GM23338 (cell line): ENCODE data around the gene GRIP2. TPM values are rescaled to one million over a fixed set of nuclear protein-coding genes. Genes with fewer than 3 reads are reported as not detected.

Source experiments
- ATAC-seq: fragments of 200-7000 bp; cut with Tn5 transposase; 3 replicates; pipeline ENCODE4 v1.9.1; 2020
- DNase-seq: peaks from one replicate; pipeline ENCODE4 v3.0.0-alpha.2; 2015; ENCODE audit warnings: low spot score
- H2AFZ ChIP-seq: fragments of 200-600 bp; sonication (generic); 2 replicates; pipeline ENCODE4 v1.8.0; 2016; ENCODE audit warnings: antibody characterized with exemption, mild to moderate bottlenecking, moderate library complexity
- H3F3A ChIP-seq: fragments of 200-600 bp; sonication (generic); replicated peaks from 2 replicates; pipeline ENCODE4 v1.8.0; 2017; ENCODE audit warnings: antibody characterized with exemption, mixed run types, low read depth
- H3K27ac ChIP-seq: fragments of 200-600 bp; sonication (generic); 2 replicates; pipeline ENCODE4 v1.6.1; 2016; ENCODE audit warnings: low read depth
- H3K27me3 ChIP-seq: fragments of 200-600 bp; sonication (generic); 2 replicates; pipeline ENCODE4 v1.8.0; 2016; ENCODE audit warnings: mild to moderate bottlenecking, mixed run types, moderate library complexity; ENCODE audit not compliant: insufficient read depth
- H3K36me3 ChIP-seq: fragments of 200-600 bp; sonication (generic); 2 replicates; pipeline ENCODE4 v1.8.0; 2016; ENCODE audit warnings: mild to moderate bottlenecking; ENCODE audit not compliant: insufficient read depth
- H3K4me1 ChIP-seq: fragments of 200-600 bp; sonication (generic); 2 replicates; pipeline ENCODE4 v1.8.0; 2016; ENCODE audit warnings: mild to moderate bottlenecking, moderate library complexity; ENCODE audit not compliant: insufficient read depth
- H3K4me2 ChIP-seq: fragments of 200-600 bp; sonication (generic); 2 replicates; pipeline ENCODE4 v1.7.1; 2017; ENCODE audit warnings: mixed run types
- H3K4me3 ChIP-seq: fragments of 200-600 bp; sonication (generic); 2 replicates; pipeline ENCODE4 v1.6.1; 2016; ENCODE audit warnings: mixed run types
- H3K79me2 ChIP-seq: fragments of 200-600 bp; sonication (generic); replicated peaks from 2 replicates; pipeline ENCODE4 v1.8.0; 2017; ENCODE audit warnings: mild to moderate bottlenecking; ENCODE audit not compliant: insufficient read depth
- H3K9me2 ChIP-seq: fragments of 200-600 bp; sonication (generic); 2 replicates; pipeline ENCODE4 v1.8.0; 2017; ENCODE audit not compliant: insufficient read depth
- H4K20me1 ChIP-seq: fragments of 200-600 bp; sonication (generic); replicated peaks from 2 replicates; pipeline ENCODE4 v1.8.0; 2017; ENCODE audit warnings: mild to moderate bottlenecking; ENCODE audit not compliant: insufficient read depth
- H3K27ac Mint-ChIP-seq: 2 replicates; pipeline ENCODE4 v1.8.0; 2020; ENCODE audit warnings: inconsistent platforms, mild to moderate bottlenecking, moderate library complexity, mixed read lengths
- H3K27me3 Mint-ChIP-seq: 3 replicates; pipeline ENCODE4 v1.8.0; 2022; ENCODE audit warnings: low read depth, mild to moderate bottlenecking, moderate library complexity, mixed read lengths, inconsistent platforms; ENCODE audit not compliant: insufficient read depth, poor library complexity
- H3K36me3 Mint-ChIP-seq: 3 replicates; pipeline ENCODE4 v1.8.0; 2021; ENCODE audit warnings: low read depth, mild to moderate bottlenecking, inconsistent platforms, moderate library complexity, mixed read lengths
- H3K4me1 Mint-ChIP-seq: 3 replicates; pipeline ENCODE4 v1.8.0; 2020; ENCODE audit warnings: mild to moderate bottlenecking, inconsistent platforms, mixed read lengths
- H3K4me3 Mint-ChIP-seq: 3 replicates; pipeline ENCODE4 v1.8.0; 2021; ENCODE audit warnings: moderate library complexity, mild to moderate bottlenecking, inconsistent platforms, mixed read lengths
- H3K9me3 Mint-ChIP-seq: 3 replicates; pipeline ENCODE4 v1.8.0; 2020; ENCODE audit warnings: moderate library complexity, mild to moderate bottlenecking, inconsistent platforms, mixed read lengths
- CREB1 ChIP-seq: fragments of 250-450 bp; sonication (Bioruptor Pico); IDR thresholded peaks from 2 replicates; pipeline ENCODE4 v1.5.0; 2020; ENCODE audit warnings: low read depth, mild to moderate bottlenecking, moderate library complexity
- EZH2 ChIP-seq: fragments of 200-600 bp; sonication (generic); IDR thresholded peaks from one replicate; pipeline ENCODE4 v1.8.0; 2017; ENCODE audit warnings: antibody characterized with exemption, mild to moderate bottlenecking, low read depth; ENCODE audit not compliant: unreplicated experiment
- EZH2phosphoT487 ChIP-seq: fragments of 200-600 bp; sonication (generic); IDR thresholded peaks from one replicate; pipeline ENCODE4 v1.8.1; 2018; ENCODE audit warnings: antibody characterized with exemption; ENCODE audit not compliant: unreplicated experiment
- JUNB ChIP-seq: IDR thresholded peaks from one replicate; pipeline ENCODE4 v1.6.1; 2016; ENCODE audit warnings: antibody characterized with exemption; ENCODE audit not compliant: unreplicated experiment
- NANOG ChIP-seq: IDR thresholded peaks from 2 replicates; pipeline ENCODE4 v1.6.1; 2016; ENCODE audit warnings: antibody characterized with exemption, borderline replicate concordance
- POLR2AphosphoS5 ChIP-seq: IDR thresholded peaks from 2 replicates; pipeline ENCODE4 v1.6.1; 2016; ENCODE audit warnings: antibody characterized with exemption, low read depth
- STAT1 ChIP-seq: IDR thresholded peaks from one replicate; pipeline ENCODE4 v1.6.1; 2016; ENCODE audit warnings: antibody characterized with exemption; ENCODE audit not compliant: unreplicated experiment
- ZNF114 ChIP-seq: fragments of 250-450 bp; sonication (Bioruptor Pico); IDR thresholded peaks from 2 replicates; pipeline ENCODE4 v1.5.0; 2020; ENCODE audit warnings: mild to moderate bottlenecking, moderate library complexity
- ZNF331 ChIP-seq: fragments of 250-450 bp; sonication (Bioruptor Pico); IDR thresholded peaks from 2 replicates; pipeline ENCODE4 v1.5.0; 2020; ENCODE audit warnings: low read depth, mild to moderate bottlenecking, moderate library complexity
- polyA plus RNA-seq: library from polyadenylated mRNA; unstranded; fragments of >200 nt; fragmentation: Nextera tagmentation; extraction: Ambion mirVana; gene quantifications from 2 replicates; pipeline ENCODE4 v1.2.1, GENCODE V29; 2016
- total RNA-seq: library from RNA; depleted of rRNA; stranded (reverse); fragments of >200 nt; shearing (Covaris generic); gene quantifications from 2 replicates; pipeline ENCODE4 v1.2.3, GENCODE V29; 2014
- TF ChIP-seq, protein P1 (sequence below), 2 experiments: fragments of 200-600 bp in 1 of 2; sonication (generic) in 1 of 2; conservative IDR thresholded peaks; 2 replicates each; pipeline versions ENCODE4 v1.5.1 to v1.6.1; 2016 to 2017; ENCODE audit warnings: antibody characterized with exemption in 2 of 2, low read depth in 2 of 2, mild to moderate bottlenecking in 2 of 2, moderate library complexity in 1 of 2
- TF ChIP-seq, protein P2 (sequence below): fragments of 250-450 bp; sonication (Bioruptor Pico); IDR thresholded peaks from 2 replicates; pipeline ENCODE4 v1.5.0; 2020; ENCODE audit warnings: mild to moderate bottlenecking, moderate library complexity
- TF ChIP-seq, protein P3 (sequence below): IDR thresholded peaks from one replicate; pipeline ENCODE4 v1.6.1; 2018; ENCODE audit warnings: antibody characterized with exemption; ENCODE audit not compliant: unreplicated experiment
- TF ChIP-seq, protein P4 (sequence below): IDR thresholded peaks from 2 replicates; pipeline ENCODE4 v1.6.1; 2016; ENCODE audit warnings: antibody characterized with exemption

GRIP2 gene
- total and polyA plus RNA-seq, 2 experiments from 2014 or later: 3.6 to 5.8 TPM

DNA sequence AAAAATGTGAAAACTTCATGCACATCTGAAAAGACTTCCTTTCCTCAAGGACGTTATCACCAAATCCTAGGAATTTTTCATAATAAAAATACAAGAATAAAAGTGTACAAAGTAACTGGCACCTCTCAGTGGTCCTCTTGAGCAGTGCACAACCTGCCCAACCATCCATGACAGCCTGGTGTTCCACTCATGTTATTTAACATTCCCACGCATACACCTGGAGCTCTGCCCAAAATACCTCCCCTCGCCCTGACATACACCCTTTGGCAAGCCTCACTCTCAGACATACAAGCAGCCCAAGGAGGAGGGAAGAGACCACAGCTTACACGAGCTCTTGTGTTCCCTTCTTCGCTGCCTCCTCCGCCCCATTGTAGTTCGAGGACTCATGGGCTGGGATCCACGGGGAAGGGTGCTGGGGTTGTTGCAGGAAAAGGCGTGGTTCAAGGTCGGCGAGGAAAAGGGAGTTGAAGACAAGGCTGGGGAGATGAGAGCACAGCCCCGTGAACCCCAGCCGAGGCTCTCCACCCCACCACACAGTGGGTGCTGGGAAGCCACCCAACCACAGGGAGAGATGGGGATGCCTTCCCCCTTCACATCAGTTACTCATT, 23.3 kb downstream of the GRIP2 start:
- DNase-seq (no peak), ATAC-seq (no peak)
- no peaks in the 10 kb centered on the region for H3K9me2 ChIP-seq
- no peaks in the 10 kb centered on the region for H3K9me3 Mint-ChIP-seq
- H3K79me2 ChIP-seq: no peaks in the 10 kb centered on the region
- no peaks in the 10 kb centered on the region for H3F3A ChIP-seq
- peaks cover 7% of the 10 kb centered on the region for H3K27me3 Mint-ChIP-seq
- H3K4me1 ChIP-seq: no peaks in the 10 kb centered on the region
- H3K36me3 Mint-ChIP-seq: no peaks in the 10 kb centered on the region
- H4K20me1 ChIP-seq: no peaks in the 10 kb centered on the region
- H3K4me1 Mint-ChIP-seq: peaks cover 8% of the 10 kb centered on the region
- no peak overlapping the region for H3K27ac ChIP-seq
- H3K27ac Mint-ChIP-seq: no peak overlapping the region; the same call in 1 of the 2 replicates
- TF ChIP-seq EZH2 (no peak), EZH2phosphoT487 (no peak), STAT1 (no peak), ZNF114 (CRISPR knock-in tag) (no peak), NANOG (no peak), ZNF331 (CRISPR knock-in tag) (no peak), CREB1 (CRISPR knock-in tag) (no peak), JUNB (no peak), POLR2AphosphoS5 (no peak)
- TF ChIP-seq, protein P1, sequence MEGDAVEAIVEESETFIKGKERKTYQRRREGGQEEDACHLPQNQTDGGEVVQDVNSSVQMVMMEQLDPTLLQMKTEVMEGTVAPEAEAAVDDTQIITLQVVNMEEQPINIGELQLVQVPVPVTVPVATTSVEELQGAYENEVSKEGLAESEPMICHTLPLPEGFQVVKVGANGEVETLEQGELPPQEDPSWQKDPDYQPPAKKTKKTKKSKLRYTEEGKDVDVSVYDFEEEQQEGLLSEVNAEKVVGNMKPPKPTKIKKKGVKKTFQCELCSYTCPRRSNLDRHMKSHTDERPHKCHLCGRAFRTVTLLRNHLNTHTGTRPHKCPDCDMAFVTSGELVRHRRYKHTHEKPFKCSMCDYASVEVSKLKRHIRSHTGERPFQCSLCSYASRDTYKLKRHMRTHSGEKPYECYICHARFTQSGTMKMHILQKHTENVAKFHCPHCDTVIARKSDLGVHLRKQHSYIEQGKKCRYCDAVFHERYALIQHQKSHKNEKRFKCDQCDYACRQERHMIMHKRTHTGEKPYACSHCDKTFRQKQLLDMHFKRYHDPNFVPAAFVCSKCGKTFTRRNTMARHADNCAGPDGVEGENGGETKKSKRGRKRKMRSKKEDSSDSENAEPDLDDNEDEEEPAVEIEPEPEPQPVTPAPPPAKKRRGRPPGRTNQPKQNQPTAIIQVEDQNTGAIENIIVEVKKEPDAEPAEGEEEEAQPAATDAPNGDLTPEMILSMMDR (conservative IDR thresholded peaks at IDR 0.05; ENCODE audit: low read depth in 2 of 2): no peak
- TF ChIP-seq, protein P2, sequence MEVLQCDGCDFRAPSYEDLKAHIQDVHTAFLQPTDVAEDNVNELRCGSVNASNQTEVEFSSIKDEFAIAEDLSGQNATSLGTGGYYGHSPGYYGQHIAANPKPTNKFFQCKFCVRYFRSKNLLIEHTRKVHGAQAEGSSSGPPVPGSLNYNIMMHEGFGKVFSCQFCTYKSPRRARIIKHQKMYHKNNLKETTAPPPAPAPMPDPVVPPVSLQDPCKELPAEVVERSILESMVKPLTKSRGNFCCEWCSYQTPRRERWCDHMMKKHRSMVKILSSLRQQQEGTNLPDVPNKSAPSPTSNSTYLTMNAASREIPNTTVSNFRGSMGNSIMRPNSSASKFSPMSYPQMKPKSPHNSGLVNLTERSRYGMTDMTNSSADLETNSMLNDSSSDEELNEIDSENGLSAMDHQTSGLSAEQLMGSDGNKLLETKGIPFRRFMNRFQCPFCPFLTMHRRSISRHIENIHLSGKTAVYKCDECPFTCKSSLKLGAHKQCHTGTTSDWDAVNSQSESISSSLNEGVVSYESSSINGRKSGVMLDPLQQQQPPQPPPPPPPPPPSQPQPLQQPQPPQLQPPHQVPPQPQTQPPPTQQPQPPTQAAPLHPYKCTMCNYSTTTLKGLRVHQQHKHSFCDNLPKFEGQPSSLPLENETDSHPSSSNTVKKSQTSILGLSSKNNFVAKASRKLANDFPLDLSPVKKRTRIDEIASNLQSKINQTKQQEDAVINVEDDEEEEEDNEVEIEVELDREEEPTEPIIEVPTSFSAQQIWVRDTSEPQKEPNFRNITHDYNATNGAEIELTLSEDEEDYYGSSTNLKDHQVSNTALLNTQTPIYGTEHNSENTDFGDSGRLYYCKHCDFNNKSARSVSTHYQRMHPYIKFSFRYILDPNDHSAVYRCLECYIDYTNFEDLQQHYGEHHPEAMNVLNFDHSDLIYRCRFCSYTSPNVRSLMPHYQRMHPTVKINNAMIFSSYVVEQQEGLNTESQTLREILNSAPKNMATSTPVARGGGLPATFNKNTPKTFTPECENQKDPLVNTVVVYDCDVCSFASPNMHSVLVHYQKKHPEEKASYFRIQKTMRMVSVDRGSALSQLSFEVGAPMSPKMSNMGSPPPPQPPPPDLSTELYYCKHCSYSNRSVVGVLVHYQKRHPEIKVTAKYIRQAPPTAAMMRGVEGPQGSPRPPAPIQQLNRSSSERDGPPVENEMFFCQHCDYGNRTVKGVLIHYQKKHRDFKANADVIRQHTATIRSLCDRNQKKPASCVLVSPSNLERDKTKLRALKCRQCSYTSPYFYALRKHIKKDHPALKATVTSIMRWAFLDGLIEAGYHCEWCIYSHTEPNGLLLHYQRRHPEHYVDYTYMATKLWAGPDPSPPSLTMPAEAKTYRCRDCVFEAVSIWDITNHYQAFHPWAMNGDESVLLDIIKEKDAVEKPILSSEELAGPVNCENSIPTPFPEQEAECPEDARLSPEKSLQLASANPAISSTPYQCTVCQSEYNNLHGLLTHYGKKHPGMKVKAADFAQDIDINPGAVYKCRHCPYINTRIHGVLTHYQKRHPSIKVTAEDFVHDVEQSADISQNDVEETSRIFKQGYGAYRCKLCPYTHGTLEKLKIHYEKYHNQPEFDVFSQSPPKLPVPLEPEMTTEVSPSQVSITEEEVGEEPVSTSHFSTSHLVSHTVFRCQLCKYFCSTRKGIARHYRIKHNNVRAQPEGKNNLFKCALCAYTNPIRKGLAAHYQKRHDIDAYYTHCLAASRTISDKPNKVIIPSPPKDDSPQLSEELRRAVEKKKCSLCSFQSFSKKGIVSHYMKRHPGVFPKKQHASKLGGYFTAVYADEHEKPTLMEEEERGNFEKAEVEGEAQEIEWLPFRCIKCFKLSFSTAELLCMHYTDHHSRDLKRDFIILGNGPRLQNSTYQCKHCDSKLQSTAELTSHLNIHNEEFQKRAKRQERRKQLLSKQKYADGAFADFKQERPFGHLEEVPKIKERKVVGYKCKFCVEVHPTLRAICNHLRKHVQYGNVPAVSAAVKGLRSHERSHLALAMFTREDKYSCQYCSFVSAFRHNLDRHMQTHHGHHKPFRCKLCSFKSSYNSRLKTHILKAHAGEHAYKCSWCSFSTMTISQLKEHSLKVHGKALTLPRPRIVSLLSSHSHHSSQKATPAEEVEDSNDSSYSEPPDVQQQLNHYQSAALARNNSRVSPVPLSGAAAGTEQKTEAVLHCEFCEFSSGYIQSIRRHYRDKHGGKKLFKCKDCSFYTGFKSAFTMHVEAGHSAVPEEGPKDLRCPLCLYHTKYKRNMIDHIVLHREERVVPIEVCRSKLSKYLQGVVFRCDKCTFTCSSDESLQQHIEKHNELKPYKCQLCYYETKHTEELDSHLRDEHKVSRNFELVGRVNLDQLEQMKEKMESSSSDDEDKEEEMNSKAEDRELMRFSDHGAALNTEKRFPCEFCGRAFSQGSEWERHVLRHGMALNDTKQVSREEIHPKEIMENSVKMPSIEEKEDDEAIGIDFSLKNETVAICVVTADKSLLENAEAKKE (CRISPR knock-in tag): no peak
- TF ChIP-seq, protein P3, sequence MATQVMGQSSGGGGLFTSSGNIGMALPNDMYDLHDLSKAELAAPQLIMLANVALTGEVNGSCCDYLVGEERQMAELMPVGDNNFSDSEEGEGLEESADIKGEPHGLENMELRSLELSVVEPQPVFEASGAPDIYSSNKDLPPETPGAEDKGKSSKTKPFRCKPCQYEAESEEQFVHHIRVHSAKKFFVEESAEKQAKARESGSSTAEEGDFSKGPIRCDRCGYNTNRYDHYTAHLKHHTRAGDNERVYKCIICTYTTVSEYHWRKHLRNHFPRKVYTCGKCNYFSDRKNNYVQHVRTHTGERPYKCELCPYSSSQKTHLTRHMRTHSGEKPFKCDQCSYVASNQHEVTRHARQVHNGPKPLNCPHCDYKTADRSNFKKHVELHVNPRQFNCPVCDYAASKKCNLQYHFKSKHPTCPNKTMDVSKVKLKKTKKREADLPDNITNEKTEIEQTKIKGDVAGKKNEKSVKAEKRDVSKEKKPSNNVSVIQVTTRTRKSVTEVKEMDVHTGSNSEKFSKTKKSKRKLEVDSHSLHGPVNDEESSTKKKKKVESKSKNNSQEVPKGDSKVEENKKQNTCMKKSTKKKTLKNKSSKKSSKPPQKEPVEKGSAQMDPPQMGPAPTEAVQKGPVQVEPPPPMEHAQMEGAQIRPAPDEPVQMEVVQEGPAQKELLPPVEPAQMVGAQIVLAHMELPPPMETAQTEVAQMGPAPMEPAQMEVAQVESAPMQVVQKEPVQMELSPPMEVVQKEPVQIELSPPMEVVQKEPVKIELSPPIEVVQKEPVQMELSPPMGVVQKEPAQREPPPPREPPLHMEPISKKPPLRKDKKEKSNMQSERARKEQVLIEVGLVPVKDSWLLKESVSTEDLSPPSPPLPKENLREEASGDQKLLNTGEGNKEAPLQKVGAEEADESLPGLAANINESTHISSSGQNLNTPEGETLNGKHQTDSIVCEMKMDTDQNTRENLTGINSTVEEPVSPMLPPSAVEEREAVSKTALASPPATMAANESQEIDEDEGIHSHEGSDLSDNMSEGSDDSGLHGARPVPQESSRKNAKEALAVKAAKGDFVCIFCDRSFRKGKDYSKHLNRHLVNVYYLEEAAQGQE: no peak
- TF ChIP-seq, protein P4, sequence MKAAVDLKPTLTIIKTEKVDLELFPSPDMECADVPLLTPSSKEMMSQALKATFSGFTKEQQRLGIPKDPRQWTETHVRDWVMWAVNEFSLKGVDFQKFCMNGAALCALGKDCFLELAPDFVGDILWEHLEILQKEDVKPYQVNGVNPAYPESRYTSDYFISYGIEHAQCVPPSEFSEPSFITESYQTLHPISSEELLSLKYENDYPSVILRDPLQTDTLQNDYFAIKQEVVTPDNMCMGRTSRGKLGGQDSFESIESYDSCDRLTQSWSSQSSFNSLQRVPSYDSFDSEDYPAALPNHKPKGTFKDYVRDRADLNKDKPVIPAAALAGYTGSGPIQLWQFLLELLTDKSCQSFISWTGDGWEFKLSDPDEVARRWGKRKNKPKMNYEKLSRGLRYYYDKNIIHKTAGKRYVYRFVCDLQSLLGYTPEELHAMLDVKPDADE: no peak
- no peaks in the 10 kb centered on the region for H3K27me3 ChIP-seq
- H3K4me3 Mint-ChIP-seq: no peak overlapping the region
- no peak overlapping the region for H3K4me2 ChIP-seq
- no peak overlapping the region for H3K4me3 ChIP-seq
- no peaks in the 10 kb centered on the region for H3K36me3 ChIP-seq
- no peak overlapping the region for H2AFZ ChIP-seq
